ENCODE results near the gene ATP2B3.

Gene ATP2B3

DNA sequence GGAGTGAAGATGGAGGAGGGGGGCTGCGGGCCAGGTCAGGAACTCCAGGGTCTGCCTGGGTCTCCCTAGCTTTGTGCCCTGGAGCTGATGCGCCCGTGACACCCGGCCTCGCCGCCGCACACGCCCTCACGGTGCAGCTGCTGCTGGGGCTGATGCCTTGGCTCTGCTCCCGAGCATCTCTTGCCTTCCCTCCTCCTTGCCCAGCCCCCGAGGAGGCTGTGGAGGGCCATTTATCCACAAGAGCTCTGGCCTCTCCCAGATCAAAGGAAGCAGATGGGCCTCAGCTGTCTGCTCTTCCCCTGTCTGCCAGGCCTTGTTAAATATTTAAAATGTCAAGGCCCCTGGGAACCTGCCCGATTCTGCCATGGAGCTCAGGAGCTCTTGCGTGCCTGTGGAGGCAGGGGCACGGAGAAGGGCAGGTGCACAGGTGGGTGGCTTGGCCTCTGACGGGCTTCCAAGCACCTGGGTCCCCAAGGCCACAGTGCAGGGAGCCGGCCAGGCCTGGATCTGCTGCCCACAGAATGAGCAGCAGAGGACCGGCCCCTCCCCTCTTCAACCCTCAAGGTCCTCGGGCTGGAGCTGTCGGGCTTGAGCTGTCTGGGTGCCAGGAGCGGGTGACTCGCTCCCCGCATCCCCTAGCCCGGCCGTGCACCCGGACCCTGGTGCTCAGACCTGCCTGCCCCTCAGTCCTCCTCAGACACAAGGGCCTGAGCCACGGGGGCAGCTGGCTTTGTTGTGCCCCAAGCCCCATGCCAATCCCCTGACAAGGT lies 20.3 kb downstream of the ATP2B3 start:
- WGBS, 2 experiments (ENCODE audit: insufficient coverage in 2 of 2): 87 to 89% methylated on average over 6 to 13 of the region's 26 CpGs
- Histone ChIP-seq H3K36me3 (ENCODE audit: control insufficient read depth, insufficient read depth, low read length) (no peaks in the 10 kb centered on the region), H3K4me1 (ENCODE audit: control insufficient read depth, insufficient read depth, low read length, poor library complexity, severe bottlenecking) (no peaks in the 10 kb centered on the region), H3K4me3 (ENCODE audit: extremely low read depth, insufficient read depth, low read length, poor library complexity, severe bottlenecking) (no peak overlapping the region), H3K27ac (ENCODE audit: low read depth, low read length, severe bottlenecking) (no peak overlapping the region), H3K9me3 (ENCODE audit: control insufficient read depth, low read length) (no peaks in the 10 kb centered on the region)

DNA sequence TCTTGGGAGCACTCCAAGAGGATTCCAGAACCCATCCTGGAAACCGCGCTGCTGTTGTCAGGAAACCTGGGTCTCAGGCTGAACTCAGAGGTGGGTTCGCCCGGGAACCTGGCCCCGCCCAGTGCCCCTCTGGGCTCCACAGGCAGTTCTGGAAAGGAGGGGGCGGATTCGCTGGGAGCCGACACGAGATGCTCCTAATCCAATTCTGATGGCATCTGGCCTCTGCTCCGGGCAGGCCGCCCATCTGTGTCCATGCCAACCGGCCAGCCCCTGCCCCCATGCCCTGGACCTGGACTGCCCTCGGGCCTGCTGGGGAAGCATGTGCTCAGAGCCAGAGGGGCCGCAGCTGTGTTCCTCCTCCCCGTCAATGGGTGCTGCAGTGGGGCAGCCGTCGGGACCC lies 21.0 kb downstream of the ATP2B3 start:
- H3K36me3 ChIP-seq (ENCODE audit: control insufficient read depth, insufficient read depth, low read length): no peaks in the 10 kb centered on the region
- H3K9me3 ChIP-seq (ENCODE audit: control insufficient read depth, low read length): no peaks in the 10 kb centered on the region
- no peak overlapping the region for H3K27ac ChIP-seq (ENCODE audit: low read depth, low read length, severe bottlenecking)
- 93 to 96% methylated on average over 6 to 11 of the region's 17 CpGs for WGBS, 2 experiments (ENCODE audit: insufficient coverage in 2 of 2)
- H3K4me3 ChIP-seq (ENCODE audit: extremely low read depth, insufficient read depth, low read length, poor library complexity, severe bottlenecking): no peak overlapping the region
- no peaks in the 10 kb centered on the region for H3K4me1 ChIP-seq (ENCODE audit: control insufficient read depth, insufficient read depth, low read length, poor library complexity, severe bottlenecking)

DNA sequence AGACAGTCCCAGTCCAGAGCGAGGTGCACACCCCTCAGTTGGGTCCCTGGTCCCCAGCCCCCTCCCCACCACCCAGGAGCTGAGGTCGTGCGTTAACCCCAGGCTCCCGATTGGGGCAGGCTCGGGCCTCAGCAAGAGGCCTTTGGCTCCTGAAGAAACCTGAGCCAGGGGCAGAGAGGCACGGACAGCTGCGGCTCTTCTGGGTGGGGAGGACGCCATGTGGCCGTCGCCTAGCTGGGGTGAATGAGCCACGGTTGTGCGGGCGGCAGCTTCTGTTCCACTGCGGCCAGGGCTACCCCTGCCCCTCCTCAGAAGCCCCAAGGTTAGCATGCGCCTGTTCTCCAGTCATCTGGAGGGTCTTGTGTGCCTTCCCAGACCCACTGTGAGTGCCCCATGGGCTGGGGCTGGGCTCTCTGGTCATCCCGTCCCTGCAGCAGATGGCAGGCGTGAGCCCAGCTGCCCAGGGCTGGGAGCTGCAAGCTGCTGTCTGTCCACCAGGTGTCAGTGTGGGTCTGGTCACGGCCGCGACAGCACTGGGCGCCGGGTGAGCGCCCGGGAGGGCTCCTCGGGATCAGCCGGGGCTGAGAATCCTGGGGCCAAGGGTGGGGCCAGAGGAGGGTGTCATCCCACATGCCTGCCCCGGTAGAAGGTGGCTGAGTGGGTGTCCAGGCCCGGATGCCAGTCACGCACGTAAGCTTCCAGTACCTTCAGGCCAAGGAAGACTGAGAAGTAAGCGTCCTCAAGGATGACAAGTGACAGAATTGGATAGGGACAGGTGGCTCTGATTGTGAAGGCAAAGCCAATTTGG lies 21.9 kb downstream of the ATP2B3 start:
- Histone ChIP-seq H3K27ac (ENCODE audit: low read depth, low read length, severe bottlenecking) (no peak overlapping the region), H3K36me3 (ENCODE audit: control insufficient read depth, insufficient read depth, low read length) (no peaks in the 10 kb centered on the region), H3K9me3 (ENCODE audit: control insufficient read depth, low read length) (no peaks in the 10 kb centered on the region), H3K4me3 (ENCODE audit: extremely low read depth, insufficient read depth, low read length, poor library complexity, severe bottlenecking) (no peak overlapping the region), H3K4me1 (ENCODE audit: control insufficient read depth, insufficient read depth, low read length, poor library complexity, severe bottlenecking) (no peaks in the 10 kb centered on the region)
- WGBS, 2 experiments (ENCODE audit: insufficient coverage in 2 of 2): 17 to 47% methylated on average over 6 to 8 of the region's 31 CpGs

DNA sequence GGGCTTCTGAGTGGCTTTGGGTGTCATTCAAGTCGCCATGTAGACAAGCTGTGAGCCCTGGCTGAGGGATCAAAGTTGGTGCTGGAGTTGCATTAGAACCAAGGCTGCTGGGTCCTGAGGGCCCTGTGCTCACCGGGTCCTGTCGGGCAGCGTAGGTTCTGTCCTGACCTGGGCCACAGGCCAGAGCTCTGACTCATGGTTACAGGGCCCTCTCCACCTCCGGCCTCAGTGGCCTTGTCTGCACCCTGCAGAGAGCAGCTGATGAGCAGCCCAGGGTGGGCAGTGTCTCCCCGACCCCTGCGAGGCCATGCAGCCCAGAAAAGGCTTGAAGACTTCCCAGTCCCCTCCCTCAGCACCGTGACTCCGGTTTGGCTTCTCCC lies 22.5 kb downstream of the ATP2B3 start:
- H3K27ac ChIP-seq (ENCODE audit: low read depth, low read length, severe bottlenecking): no peak overlapping the region
- no peaks in the 10 kb centered on the region for H3K9me3 ChIP-seq (ENCODE audit: control insufficient read depth, low read length)
- H3K4me3 ChIP-seq (ENCODE audit: extremely low read depth, insufficient read depth, low read length, poor library complexity, severe bottlenecking): no peak overlapping the region
- no peaks in the 10 kb centered on the region for H3K4me1 ChIP-seq (ENCODE audit: control insufficient read depth, insufficient read depth, low read length, poor library complexity, severe bottlenecking)
- no peaks in the 10 kb centered on the region for H3K36me3 ChIP-seq (ENCODE audit: control insufficient read depth, insufficient read depth, low read length)
- 17 to 76% methylated on average over 1 to 5 of the region's 9 CpGs for WGBS, 2 experiments (ENCODE audit: insufficient coverage in 2 of 2)

DNA sequence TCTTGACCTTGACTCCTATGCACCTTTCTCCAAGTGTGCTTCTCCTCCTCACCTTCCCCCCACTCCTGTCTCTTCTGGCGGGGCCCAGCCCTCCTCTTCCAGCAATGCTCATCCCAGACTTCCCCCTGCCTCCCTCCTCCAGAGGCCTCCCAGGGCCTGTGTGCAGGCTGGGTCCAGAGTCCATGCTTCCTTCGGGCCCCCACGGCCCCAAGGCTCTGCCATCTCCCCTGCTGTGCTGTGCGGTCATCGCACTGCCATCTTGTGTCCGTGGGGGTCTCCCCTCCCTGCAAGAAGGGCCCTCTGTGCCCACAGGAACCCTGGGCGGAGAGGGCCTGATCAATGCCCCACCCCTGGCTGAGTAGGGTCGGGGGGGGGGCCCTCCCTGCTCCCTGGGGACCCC lies 27.3 kb downstream of the ATP2B3 start:
- H3K36me3 ChIP-seq (ENCODE audit: control insufficient read depth, insufficient read depth, low read length): no peaks in the 10 kb centered on the region
- no peak overlapping the region for H3K27ac ChIP-seq (ENCODE audit: low read depth, low read length, severe bottlenecking)
- no peak overlapping the region for H3K4me3 ChIP-seq (ENCODE audit: extremely low read depth, insufficient read depth, low read length, poor library complexity, severe bottlenecking)
- 73% methylated on average over 3 of the region's 8 CpGs; no CpG with 5 or more reads in 1 of the 2 experiments for WGBS, 2 experiments (ENCODE audit: insufficient coverage in 2 of 2)
- no peaks in the 10 kb centered on the region for H3K9me3 ChIP-seq (ENCODE audit: control insufficient read depth, low read length)
- no peaks in the 10 kb centered on the region for H3K4me1 ChIP-seq (ENCODE audit: control insufficient read depth, insufficient read depth, low read length, poor library complexity, severe bottlenecking)

DNA sequence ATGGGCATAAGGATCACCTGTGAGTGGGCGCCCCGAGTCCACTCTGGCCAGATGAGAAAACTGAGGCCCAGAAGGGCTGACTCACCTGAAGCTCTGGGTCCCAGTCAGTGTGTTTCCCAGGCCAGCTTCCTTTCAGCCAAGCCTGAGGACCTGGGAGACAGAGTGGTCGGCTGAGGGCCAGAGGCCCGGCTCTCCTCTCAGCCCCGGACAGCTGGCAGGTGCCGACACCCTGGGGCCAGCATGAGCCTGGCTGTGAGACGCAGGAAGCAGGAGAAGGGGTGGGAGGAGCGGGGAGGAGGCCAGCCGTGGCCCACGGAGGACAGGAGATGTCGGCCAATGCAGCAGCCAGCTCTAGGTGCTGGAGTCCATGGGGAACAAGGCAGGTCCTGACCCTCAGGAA lies 28.9 kb downstream of the ATP2B3 start:
- Histone ChIP-seq H3K36me3 (ENCODE audit: control insufficient read depth, insufficient read depth, low read length) (no peaks in the 10 kb centered on the region), H3K9me3 (ENCODE audit: control insufficient read depth, low read length) (no peaks in the 10 kb centered on the region), H3K4me1 (ENCODE audit: control insufficient read depth, insufficient read depth, low read length, poor library complexity, severe bottlenecking) (no peaks in the 10 kb centered on the region), H3K27ac (ENCODE audit: low read depth, low read length, severe bottlenecking) (no peak overlapping the region), H3K4me3 (ENCODE audit: extremely low read depth, insufficient read depth, low read length, poor library complexity, severe bottlenecking) (no peak overlapping the region)
- 85 to 93% methylated on average over 5 to 11 of the region's 11 CpGs for WGBS, 2 experiments (ENCODE audit: insufficient coverage in 2 of 2)

DNA sequence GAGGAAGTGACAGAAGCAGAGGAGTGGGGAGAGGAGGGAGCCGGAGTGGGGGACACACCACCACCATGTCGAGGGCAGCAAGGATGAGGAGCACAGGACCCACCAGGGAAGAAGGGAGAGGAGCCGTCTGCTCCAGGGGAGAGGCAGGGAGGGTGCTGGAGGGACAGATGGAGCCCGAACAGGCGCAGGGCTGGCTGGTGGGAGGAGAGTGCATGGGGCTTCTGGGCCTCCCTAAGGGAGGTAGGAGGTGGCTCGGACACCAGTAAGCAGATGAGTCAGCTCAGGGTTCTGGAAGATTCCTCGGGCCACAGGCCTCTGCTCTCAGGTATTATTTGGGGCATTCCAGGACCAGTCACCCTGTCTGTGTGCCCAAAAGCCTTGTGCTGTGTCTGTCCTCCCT lies 29.8 kb downstream of the ATP2B3 start:
- no peak overlapping the region for H3K4me3 ChIP-seq (ENCODE audit: extremely low read depth, insufficient read depth, low read length, poor library complexity, severe bottlenecking)
- H3K27ac ChIP-seq (ENCODE audit: low read depth, low read length, severe bottlenecking): no peak overlapping the region
- no peaks in the 10 kb centered on the region for H3K4me1 ChIP-seq (ENCODE audit: control insufficient read depth, insufficient read depth, low read length, poor library complexity, severe bottlenecking)
- no peaks in the 10 kb centered on the region for H3K9me3 ChIP-seq (ENCODE audit: control insufficient read depth, low read length)
- WGBS, 2 experiments (ENCODE audit: insufficient coverage in 2 of 2): 80 to 88% methylated on average over 1 to 7 of the region's 7 CpGs
- no peaks in the 10 kb centered on the region for H3K36me3 ChIP-seq (ENCODE audit: control insufficient read depth, insufficient read depth, low read length)

DNA sequence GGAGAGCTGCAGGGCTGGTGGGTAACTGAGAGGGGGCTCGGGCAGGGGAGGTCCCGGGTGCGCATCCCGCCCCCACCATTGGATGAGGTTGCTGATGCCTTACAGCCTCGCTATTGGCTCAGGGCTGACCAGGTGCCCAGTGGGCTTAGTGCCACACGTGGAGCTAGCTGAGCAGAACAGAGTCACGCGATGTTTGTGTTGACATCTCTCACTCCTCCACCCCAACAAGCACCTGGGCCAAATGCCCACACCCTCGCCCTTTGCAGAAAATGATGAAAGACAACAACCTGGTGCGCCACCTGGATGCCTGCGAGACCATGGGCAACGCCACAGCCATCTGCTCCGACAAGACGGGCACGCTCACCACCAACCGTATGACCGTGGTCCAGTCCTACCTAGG lies 31.8 kb downstream of the ATP2B3 start:
- no peaks in the 10 kb centered on the region for H3K36me3 ChIP-seq (ENCODE audit: control insufficient read depth, insufficient read depth, low read length)
- no peaks in the 10 kb centered on the region for H3K9me3 ChIP-seq (ENCODE audit: control insufficient read depth, low read length)
- 85 to 94% methylated on average over 9 to 12 of the region's 17 CpGs for WGBS, 2 experiments (ENCODE audit: insufficient coverage in 2 of 2)
- no peak overlapping the region for H3K27ac ChIP-seq (ENCODE audit: low read depth, low read length, severe bottlenecking)
- no peak overlapping the region for H3K4me3 ChIP-seq (ENCODE audit: extremely low read depth, insufficient read depth, low read length, poor library complexity, severe bottlenecking)
- no peaks in the 10 kb centered on the region for H3K4me1 ChIP-seq (ENCODE audit: control insufficient read depth, insufficient read depth, low read length, poor library complexity, severe bottlenecking)

DNA sequence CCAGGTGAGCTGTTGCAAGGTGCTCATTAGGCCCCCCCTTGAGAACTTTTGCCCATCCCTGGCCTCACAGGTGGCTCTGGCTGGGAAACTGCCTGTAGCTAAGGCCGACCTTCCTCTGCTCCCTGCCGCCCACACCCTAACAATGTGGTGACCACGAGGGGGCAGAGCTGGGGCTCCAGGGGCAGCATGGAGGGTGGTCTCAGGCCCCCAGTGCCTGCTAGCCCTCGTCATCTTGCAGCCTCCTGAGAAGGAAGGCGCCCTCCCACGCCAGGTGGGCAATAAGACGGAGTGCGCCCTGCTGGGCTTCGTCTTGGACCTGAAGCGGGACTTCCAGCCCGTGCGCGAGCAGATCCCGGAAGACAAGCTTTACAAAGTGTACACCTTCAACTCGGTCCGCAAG lies 32.4 kb downstream of the ATP2B3 start:
- WGBS, 2 experiments (ENCODE audit: insufficient coverage in 2 of 2): 77 to 94% methylated on average over 8 to 11 of the region's 16 CpGs
- no peak overlapping the region for H3K4me3 ChIP-seq (ENCODE audit: extremely low read depth, insufficient read depth, low read length, poor library complexity, severe bottlenecking)

DNA sequence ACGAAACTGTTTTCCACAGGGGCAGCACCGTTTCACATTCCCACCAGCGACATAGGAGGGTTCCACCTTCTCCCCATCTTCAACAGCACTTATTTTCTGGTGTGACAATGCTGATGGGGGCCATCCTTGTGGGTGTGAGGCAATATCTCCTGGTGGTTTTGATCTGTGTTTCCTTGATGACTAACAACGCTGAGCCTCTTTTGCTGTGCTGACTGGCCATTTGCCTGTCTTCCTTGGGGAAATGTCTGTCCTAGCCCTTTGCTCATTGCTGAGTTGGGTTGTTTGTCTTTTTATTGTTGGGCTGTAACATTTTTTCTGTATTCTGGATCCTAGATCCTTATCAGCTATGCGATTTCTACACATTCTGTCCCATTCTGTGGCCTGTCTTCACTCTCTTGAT lies 33.7 kb downstream of the ATP2B3 start:
- WGBS, 2 experiments (ENCODE audit: insufficient coverage in 2 of 2): no CpG with 5 or more reads among the region's 5 CpGs
- no peaks in the 10 kb centered on the region for H3K9me3 ChIP-seq (ENCODE audit: control insufficient read depth, low read length)
- no peaks in the 10 kb centered on the region for H3K4me1 ChIP-seq (ENCODE audit: control insufficient read depth, insufficient read depth, low read length, poor library complexity, severe bottlenecking)
- no peak overlapping the region for H3K27ac ChIP-seq (ENCODE audit: low read depth, low read length, severe bottlenecking)
- no peak overlapping the region for H3K4me3 ChIP-seq (ENCODE audit: extremely low read depth, insufficient read depth, low read length, poor library complexity, severe bottlenecking)
- H3K36me3 ChIP-seq (ENCODE audit: control insufficient read depth, insufficient read depth, low read length): no peaks in the 10 kb centered on the region

More for the DNA sequence above, 32.4 kb downstream of the ATP2B3 start:
- no peak overlapping the region for H3K27ac ChIP-seq (ENCODE audit: low read depth, low read length, severe bottlenecking)
- no peaks in the 10 kb centered on the region for H3K4me1 ChIP-seq (ENCODE audit: control insufficient read depth, insufficient read depth, low read length, poor library complexity, severe bottlenecking)
- no peaks in the 10 kb centered on the region for H3K9me3 ChIP-seq (ENCODE audit: control insufficient read depth, low read length)
- H3K36me3 ChIP-seq (ENCODE audit: control insufficient read depth, insufficient read depth, low read length): no peaks in the 10 kb centered on the region
